Measurements from ENCODE around the gene PELI2. TPM values are rescaled to one million over a fixed set of nuclear protein-coding genes. Genes with fewer than 3 reads are reported as not detected.

PELI2 gene
- total RNA-seq, 4 donors from 2014 or later: 8.2 to 27.0 (median 10.1) TPM

- no peak for ATAC-seq (ENCODE audit: low FRiP score)
- no peak for DNase-seq (ENCODE audit: low spot score)
- TF ChIP-seq CTCF (IDR thresholded peaks at IDR 0.05): no peak
These were observed 30.3 kb upstream of the PELI2 start for GRCh38 chr14:56087671-56088471.

DNA sequence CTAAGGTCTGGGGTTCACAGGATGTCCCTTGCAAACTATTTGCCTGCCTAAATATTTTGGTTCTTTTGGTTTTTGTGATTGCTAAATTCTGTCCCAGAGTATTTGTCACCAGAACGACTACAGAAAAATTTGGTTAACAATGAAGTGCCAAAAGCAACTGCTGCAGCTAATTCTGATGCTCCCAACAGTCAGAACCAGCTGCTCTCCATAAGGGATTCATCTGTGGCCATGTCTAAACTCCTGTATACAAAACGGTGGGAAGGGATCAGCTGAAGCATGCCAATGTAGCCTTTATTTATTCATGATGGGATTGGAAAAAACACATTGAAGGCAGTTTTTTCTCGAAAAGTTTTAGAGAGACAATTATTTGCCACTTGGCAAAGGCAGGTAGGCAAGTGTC, 29.3 kb upstream of the PELI2 start:
- no peak for TF ChIP-seq CTCF (IDR thresholded peaks at IDR 0.05)
- no peak for ATAC-seq (ENCODE audit: low FRiP score)
- DNase-seq (ENCODE audit: low spot score): no peak

- TF ChIP-seq CTCF (IDR thresholded peaks at IDR 0.05): no peak
- DNase-seq (ENCODE audit: low spot score): no peak
- ATAC-seq (ENCODE audit: low FRiP score): no peak
These were observed 25.4 kb upstream of the PELI2 start for GRCh38 chr14:56092763-56093162.

DNA sequence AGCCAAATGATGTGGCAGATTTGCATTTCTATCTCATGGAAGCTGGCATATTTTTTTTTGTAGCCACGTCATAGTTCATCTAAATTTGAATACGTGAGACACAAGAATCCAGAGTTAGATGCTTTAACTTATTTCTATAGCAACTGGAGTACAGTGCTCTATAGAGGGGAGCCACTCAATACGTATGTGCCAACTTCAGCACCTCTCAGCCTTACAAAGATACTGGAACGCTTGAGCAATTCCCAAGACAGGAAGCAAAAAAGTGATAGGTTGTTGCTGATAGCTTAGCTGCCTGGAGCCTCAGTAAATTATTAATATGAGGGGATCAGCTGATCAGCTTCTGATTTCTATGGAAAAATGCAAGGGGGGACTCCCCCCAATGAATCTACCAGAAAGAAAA, 24.1 kb upstream of the PELI2 start:
- DNase-seq (ENCODE audit: low spot score) (no peak), ATAC-seq (ENCODE audit: low FRiP score) (no peak)
- TF ChIP-seq CTCF (IDR thresholded peaks at IDR 0.05): no peak

DNA sequence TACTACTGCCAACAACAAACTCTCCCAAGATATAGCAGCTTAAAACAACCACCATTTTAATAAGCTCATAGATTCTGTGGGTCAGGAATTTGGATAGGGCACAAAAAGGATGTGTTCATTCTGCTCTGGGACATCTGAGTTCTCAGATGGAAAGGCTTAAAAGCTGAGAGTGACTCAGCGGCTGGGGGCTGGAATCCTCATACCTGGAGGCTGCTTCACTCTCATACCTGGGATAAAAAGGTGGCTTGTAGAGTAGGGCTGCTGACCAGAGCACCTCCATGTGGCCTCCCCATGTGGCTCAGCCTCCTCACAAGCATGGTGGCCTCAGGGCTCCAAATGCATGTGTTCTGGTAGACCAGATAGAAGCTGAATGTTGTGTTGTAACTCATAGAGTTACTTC, 20.2 kb upstream of the PELI2 start:
- ATAC-seq (ENCODE audit: low FRiP score): no peak
- TF ChIP-seq CTCF (IDR thresholded peaks at IDR 0.05): no peak

GRCh38 chr14:56099081-56099797, 19.0 kb upstream of the PELI2 start:
- no peak for TF ChIP-seq CTCF (IDR thresholded peaks at IDR 0.05)
- ATAC-seq (ENCODE audit: low FRiP score) (no peak), DNase-seq (ENCODE audit: low spot score) (no peak)

More for the DNA sequence above, 20.2 kb upstream of the PELI2 start:
- DNase-seq (ENCODE audit: low spot score): no peak
